HepG2 (cell line): ENCODE data around the gene PRPF38A. TPM values are rescaled to one million over a fixed set of nuclear protein-coding genes. Genes with fewer than 3 reads are reported as not detected.

ENCODE experiments used
- ATF7-NPFF ChIP-seq: sonication (generic); formaldehyde crosslinking; IDR thresholded peaks from 2 replicates; pipeline ENCODE4 v1.8.1; 2023; ENCODE audit warnings: mild to moderate bottlenecking, low read depth, missing genetic modification reagents, moderate library complexity
- EEA1 ChIP-seq: sonication (generic); formaldehyde crosslinking; IDR thresholded peaks from 2 replicates; pipeline ENCODE4 v1.5.1; 2020; ENCODE audit warnings: mild to moderate bottlenecking, missing genetic modification reagents, borderline replicate concordance
- ETV6 ChIP-seq: sonication (generic); formaldehyde crosslinking; conservative IDR thresholded peaks from 2 replicates; pipeline ENCODE4 v1.4.0; 2020; ENCODE audit warnings: missing genetic modification reagents
- EZH2 ChIP-seq: conservative IDR thresholded peaks from 2 replicates; pipeline ENCODE4 v1.6.1; 2012; ENCODE audit warnings: mild to moderate bottlenecking, low read depth, low read length, moderate library complexity
- GABPA ChIP-seq, 2 experiments: IDR thresholded peaks; 2 replicates each; pipeline ENCODE4 v1.6.1; 2011 to 2016; ENCODE audit warnings: low read depth in 2 of 2, low read length in 1 of 2, missing biosample characterization in 1 of 2, missing genetic modification characterization in 1 of 2
- HDAC1 ChIP-seq: sonication (generic); formaldehyde crosslinking; IDR thresholded peaks from 2 replicates; pipeline ENCODE4 v1.5.1; 2020; ENCODE audit warnings: mild to moderate bottlenecking, missing genetic modification reagents
- HHEX ChIP-seq: IDR thresholded peaks from 2 replicates; pipeline ENCODE4 v1.6.1; 2016; ENCODE audit warnings: control low read depth
- HNRNPLL ChIP-seq: fragments of 200-400 bp; formaldehyde crosslinking; IDR thresholded peaks from 2 replicates; pipeline ENCODE4 v1.6.1; 2017; ENCODE audit warnings: mild to moderate bottlenecking, low read depth, low read length; ENCODE audit not compliant: poor library complexity, severe bottlenecking
- MTA3 ChIP-seq: sonication (generic); formaldehyde crosslinking; IDR thresholded peaks from 2 replicates; pipeline ENCODE4 v1.4.0; 2020; ENCODE audit warnings: missing genetic modification reagents
- NFE2L1 ChIP-seq: sonication (generic); formaldehyde crosslinking; IDR thresholded peaks from 2 replicates; pipeline ENCODE4 v1.4.0; 2020; ENCODE audit warnings: missing genetic modification reagents, mild to moderate bottlenecking, borderline replicate concordance
- NFYC ChIP-seq: IDR thresholded peaks from 2 replicates; pipeline ENCODE4 v1.6.1; 2016; ENCODE audit warnings: missing genetic modification reagents, missing compliant biosample characterization
- RBAK ChIP-seq: sonication (generic); formaldehyde crosslinking; IDR thresholded peaks from 2 replicates; pipeline ENCODE4 v1.5.1; 2020; ENCODE audit warnings: mild to moderate bottlenecking, missing genetic modification reagents
- REXO4 ChIP-seq: sonication (generic); formaldehyde crosslinking; IDR thresholded peaks from 2 replicates; pipeline ENCODE4 v1.8.0; 2022; ENCODE audit warnings: missing genetic modification reagents, mild to moderate bottlenecking, borderline replicate concordance
- SMAD1 ChIP-seq: sonication (generic); formaldehyde crosslinking; IDR thresholded peaks from 2 replicates; pipeline ENCODE4 v1.4.0; 2020; ENCODE audit warnings: missing genetic modification reagents, low read depth, mild to moderate bottlenecking, borderline replicate concordance
- SP1 ChIP-seq, 2 experiments: fragments of 450-650 bp in 1 of 2; sonication (generic) in 1 of 2; formaldehyde crosslinking in 1 of 2; IDR thresholded peaks; 2 replicates each; pipeline versions ENCODE4 v1.4.0 to v1.6.1; 2016 to 2020; ENCODE audit warnings: missing genetic modification reagents in 1 of 2
- SYNCRIP ChIP-seq: fragments of 200-400 bp; formaldehyde crosslinking; IDR thresholded peaks from 2 replicates; pipeline ENCODE4 v1.6.1; 2018; ENCODE audit warnings: mild to moderate bottlenecking, low read depth, low read length; ENCODE audit not compliant: insufficient read depth
- TBL1XR1 ChIP-seq: fragments of 150-350 bp; IDR thresholded peaks from 2 replicates; pipeline ENCODE4 v1.6.1; 2014; ENCODE audit warnings: borderline replicate concordance, low read length; ENCODE audit not compliant: partially characterized antibody
- TCF7 ChIP-seq: sonication (generic); IDR thresholded peaks from 2 replicates; pipeline ENCODE4 v1.6.1; 2016; ENCODE audit warnings: antibody characterized with exemption, low read depth
- TMF1 ChIP-seq: sonication (generic); formaldehyde crosslinking; IDR thresholded peaks from 2 replicates; pipeline ENCODE4 v1.8.1; 2022; ENCODE audit warnings: low read depth, missing genetic modification reagents
- ZFP90 ChIP-seq: sonication (generic); formaldehyde crosslinking; IDR thresholded peaks from 2 replicates; pipeline ENCODE4 v1.8.0; 2022; ENCODE audit warnings: missing genetic modification reagents, mild to moderate bottlenecking, inconsistent platforms, borderline replicate concordance
- ZMYM3 ChIP-seq: sonication (generic); formaldehyde crosslinking; IDR thresholded peaks from 2 replicates; pipeline ENCODE4 v1.5.1; 2020; ENCODE audit warnings: mild to moderate bottlenecking, missing genetic modification reagents
- ZNF260 ChIP-seq: sonication (generic); formaldehyde crosslinking; IDR thresholded peaks from 2 replicates; pipeline ENCODE4 v1.4.0; 2020; ENCODE audit warnings: missing genetic modification reagents, low read depth, mild to moderate bottlenecking, borderline replicate concordance
- ZNF30 ChIP-seq: sonication (generic); formaldehyde crosslinking; IDR thresholded peaks from 2 replicates; pipeline ENCODE4 v1.5.0; 2020; ENCODE audit warnings: mild to moderate bottlenecking, missing genetic modification reagents
- ZNF430 ChIP-seq: sonication (generic); formaldehyde crosslinking; IDR thresholded peaks from 2 replicates; pipeline ENCODE4 v1.9.0; 2021; ENCODE audit warnings: mild to moderate bottlenecking, missing genetic modification reagents
- polyA plus RNA-seq, 8 experiments: library from polyadenylated mRNA; depleted of rRNA in 3 of 8; stranded (reverse) in 7 of 8; unstranded in 1 of 8; fragments of >200 nt; fragmentation: Illumina TruSeq in 4 of 8; extraction: Trizol in 4 of 8; gene quantifications; 2 replicates each; pipeline versions ENCODE4 v1.2.1 to v1.2.3, GENCODE V29; 2011 to 2016; ENCODE audit warnings: low read depth in 4 of 8, missing spikeins in 1 of 8, mixed read lengths in 1 of 8; ENCODE audit not compliant: insufficient read depth in 1 of 8
- total RNA-seq, 5 experiments: library from RNA; depleted of rRNA; stranded (reverse); fragments of >200 nt; fragmentation: Illumina TruSeq; extraction: Trizol; gene quantifications; 2 replicates each; pipeline ENCODE4 v1.2.3, GENCODE V29; 2016; ENCODE audit warnings: low read depth in 1 of 5
- TF ChIP-seq, protein P1 (sequence below): sonication (generic); formaldehyde crosslinking; IDR thresholded peaks from 2 replicates; pipeline ENCODE4 v1.4.0; 2020; ENCODE audit warnings: missing genetic modification reagents
- TF ChIP-seq, protein P2 (sequence below), 2 experiments: fragments of 450-650 bp in 1 of 2; sonication (generic) in 1 of 2; formaldehyde crosslinking; IDR thresholded peaks; 2 replicates each; pipeline versions ENCODE4 v1.5.0 to v1.8.0; 2020 to 2022; ENCODE audit warnings: mild to moderate bottlenecking in 1 of 2, missing genetic modification reagents in 1 of 2

PRPF38A gene
- total and polyA plus RNA-seq, 2 of the 13 experiments (the other 11 are each of a cell fraction or from before 2014, with no cell fraction given): 18.3 to 45.5 TPM

DNA sequence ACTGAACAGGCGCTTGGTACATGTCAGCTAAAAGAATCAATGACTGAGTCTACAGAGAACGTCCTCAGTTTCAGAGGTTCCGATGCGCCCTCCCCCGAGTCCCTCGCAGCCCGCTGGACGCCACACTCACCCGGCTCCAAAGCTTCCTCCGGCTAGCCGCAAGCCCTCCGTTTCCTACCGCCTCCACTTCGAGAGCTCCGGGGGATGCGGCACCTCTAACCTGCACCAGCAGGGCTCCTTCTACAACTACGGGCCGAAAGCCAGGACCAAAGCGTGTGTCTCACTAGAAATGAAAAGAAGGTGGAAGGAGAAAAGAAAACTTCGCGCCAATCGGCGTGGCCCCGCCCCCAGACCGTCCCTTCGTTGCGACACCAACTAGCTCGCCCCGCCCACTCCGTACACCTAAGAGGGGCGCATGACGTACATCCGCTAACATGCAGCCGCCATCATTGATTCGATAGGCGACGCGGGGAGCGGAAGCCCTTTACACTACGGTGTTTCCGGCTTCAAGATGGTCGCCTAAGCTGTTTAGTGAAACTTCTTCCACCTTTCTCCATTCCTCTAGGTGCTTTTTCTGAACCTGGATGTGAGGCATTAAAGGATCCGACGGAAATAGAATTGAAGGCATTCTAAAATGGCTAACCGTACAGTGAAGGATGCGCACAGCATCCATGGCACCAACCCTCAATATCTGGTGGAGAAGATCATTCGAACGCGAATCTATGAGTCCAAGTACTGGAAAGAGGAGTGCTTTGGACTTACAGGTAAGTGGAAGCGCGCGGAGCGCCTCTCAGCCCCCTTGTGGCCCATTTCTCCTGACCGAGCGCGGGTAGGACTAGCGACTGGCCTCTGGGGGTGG, at the start of gene PRPF38A, which contains the start of gene ORC1 (continued):
- TF ChIP-seq, protein P1, sequence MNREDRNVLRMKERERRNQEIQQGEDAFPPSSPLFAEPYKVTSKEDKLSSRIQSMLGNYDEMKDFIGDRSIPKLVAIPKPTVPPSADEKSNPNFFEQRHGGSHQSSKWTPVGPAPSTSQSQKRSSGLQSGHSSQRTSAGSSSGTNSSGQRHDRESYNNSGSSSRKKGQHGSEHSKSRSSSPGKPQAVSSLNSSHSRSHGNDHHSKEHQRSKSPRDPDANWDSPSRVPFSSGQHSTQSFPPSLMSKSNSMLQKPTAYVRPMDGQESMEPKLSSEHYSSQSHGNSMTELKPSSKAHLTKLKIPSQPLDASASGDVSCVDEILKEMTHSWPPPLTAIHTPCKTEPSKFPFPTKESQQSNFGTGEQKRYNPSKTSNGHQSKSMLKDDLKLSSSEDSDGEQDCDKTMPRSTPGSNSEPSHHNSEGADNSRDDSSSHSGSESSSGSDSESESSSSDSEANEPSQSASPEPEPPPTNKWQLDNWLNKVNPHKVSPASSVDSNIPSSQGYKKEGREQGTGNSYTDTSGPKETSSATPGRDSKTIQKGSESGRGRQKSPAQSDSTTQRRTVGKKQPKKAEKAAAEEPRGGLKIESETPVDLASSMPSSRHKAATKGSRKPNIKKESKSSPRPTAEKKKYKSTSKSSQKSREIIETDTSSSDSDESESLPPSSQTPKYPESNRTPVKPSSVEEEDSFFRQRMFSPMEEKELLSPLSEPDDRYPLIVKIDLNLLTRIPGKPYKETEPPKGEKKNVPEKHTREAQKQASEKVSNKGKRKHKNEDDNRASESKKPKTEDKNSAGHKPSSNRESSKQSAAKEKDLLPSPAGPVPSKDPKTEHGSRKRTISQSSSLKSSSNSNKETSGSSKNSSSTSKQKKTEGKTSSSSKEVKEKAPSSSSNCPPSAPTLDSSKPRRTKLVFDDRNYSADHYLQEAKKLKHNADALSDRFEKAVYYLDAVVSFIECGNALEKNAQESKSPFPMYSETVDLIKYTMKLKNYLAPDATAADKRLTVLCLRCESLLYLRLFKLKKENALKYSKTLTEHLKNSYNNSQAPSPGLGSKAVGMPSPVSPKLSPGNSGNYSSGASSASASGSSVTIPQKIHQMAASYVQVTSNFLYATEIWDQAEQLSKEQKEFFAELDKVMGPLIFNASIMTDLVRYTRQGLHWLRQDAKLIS (CRISPR knock-in tag): no peak
- TF ChIP-seq HHEX: no peak
- peak; percentile 73 for TF ChIP-seq NFYC
- no peak for TF ChIP-seq EZH2
- TF ChIP-seq ZNF430: no peak
- no peak for TF ChIP-seq MTA3 (CRISPR knock-in tag)
- TF ChIP-seq HNRNPLL: peak; percentile 86
- peak; percentile 81 for TF ChIP-seq GABPA (IDR thresholded peaks at IDR 0.05; ENCODE audit: low read depth, low read length)
- TF ChIP-seq GABPA (CRISPR knock-in tag; IDR thresholded peaks at IDR 0.05; ENCODE audit: low read depth): peak; percentile 99
- TF ChIP-seq ETV6 (CRISPR knock-in tag): no peak
- no peak for TF ChIP-seq TBL1XR1
- TF ChIP-seq ZNF30 (CRISPR knock-in tag): no peak
- TF ChIP-seq TCF7: no peak
- TF ChIP-seq, protein P2, sequence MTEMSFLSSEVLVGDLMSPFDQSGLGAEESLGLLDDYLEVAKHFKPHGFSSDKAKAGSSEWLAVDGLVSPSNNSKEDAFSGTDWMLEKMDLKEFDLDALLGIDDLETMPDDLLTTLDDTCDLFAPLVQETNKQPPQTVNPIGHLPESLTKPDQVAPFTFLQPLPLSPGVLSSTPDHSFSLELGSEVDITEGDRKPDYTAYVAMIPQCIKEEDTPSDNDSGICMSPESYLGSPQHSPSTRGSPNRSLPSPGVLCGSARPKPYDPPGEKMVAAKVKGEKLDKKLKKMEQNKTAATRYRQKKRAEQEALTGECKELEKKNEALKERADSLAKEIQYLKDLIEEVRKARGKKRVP (CRISPR knock-in tag; IDR thresholded peaks at IDR 0.05): peak in 1 of 2 experiments; percentile 43; a peak in 1 of 4 replicates
- no peak for TF ChIP-seq ZNF260
- TF ChIP-seq SMAD1: no peak; the same call in 1 of the 2 replicates
- no peak for TF ChIP-seq RBAK (CRISPR knock-in tag)
- TF ChIP-seq ZFP90 (CRISPR knock-in tag): peak; percentile 92; the same call in 1 of the 2 replicates
- TF ChIP-seq ZMYM3 (CRISPR knock-in tag): 0 out of 2 replicates have a peak, but pooled peaks have one; percentile 7
- no peak for TF ChIP-seq SP1 (IDR thresholded peaks at IDR 0.05)
- TF ChIP-seq SP1 (CRISPR knock-in tag; IDR thresholded peaks at IDR 0.05): peak; percentile 99
- TF ChIP-seq ATF7-NPFF (CRISPR knock-in tag): peak; percentile 17
- no peak for TF ChIP-seq NFE2L1 (CRISPR knock-in tag)
- no peak for TF ChIP-seq TMF1
- TF ChIP-seq REXO4: no peak
- TF ChIP-seq SYNCRIP: no peak
- TF ChIP-seq EEA1: no peak
- peak; percentile 94 for TF ChIP-seq HDAC1 (CRISPR knock-in tag)
